Measurements from ENCODE around the gene TMPRSS6.

The TMPRSS6 gene

GRCh38 chr22:37140686-37141323 is 31.3 kb upstream of the TMPRSS6 start:
- no peak for DNase-seq (ENCODE audit: low spot score)

- DNase-seq (ENCODE audit: low spot score) = no peak
These were observed 30.2 kb upstream of the TMPRSS6 start for GRCh38 chr22:37139762-37140161.

GRCh38 chr22:37138849-37139561 is 29.5 kb upstream of the TMPRSS6 start:
- DNase-seq (ENCODE audit: low spot score) = no peak

- no peak for DNase-seq (ENCODE audit: low spot score)
These were observed 28.6 kb upstream of the TMPRSS6 start for GRCh38 chr22:37137903-37138665.

GRCh38 chr22:37137131-37137530 is 27.6 kb upstream of the TMPRSS6 start:
- DNase-seq (ENCODE audit: low spot score) = no peak

GRCh38 chr22:37135023-37135422 is 25.5 kb upstream of the TMPRSS6 start:
- no peak for DNase-seq (ENCODE audit: low spot score)

- no peak for DNase-seq (ENCODE audit: low spot score)
These were observed 23.9 kb upstream of the TMPRSS6 start for GRCh38 chr22:37133304-37134018.

- no peak for DNase-seq (ENCODE audit: low spot score)
These were observed 23.3 kb upstream of the TMPRSS6 start for GRCh38 chr22:37132773-37133172.

- no peak for DNase-seq (ENCODE audit: low spot score)
These were observed 20.4 kb upstream of the TMPRSS6 start for GRCh38 chr22:37129866-37130441.

- no peak for DNase-seq (ENCODE audit: low spot score)
These were observed 19.2 kb upstream of the TMPRSS6 start for GRCh38 chr22:37128555-37129281.

GRCh38 chr22:37127350-37127878 is 17.9 kb upstream of the TMPRSS6 start:
- DNase-seq (ENCODE audit: low spot score) = no peak

GRCh38 chr22:37126882-37127281 is 17.4 kb upstream of the TMPRSS6 start:
- DNase-seq (ENCODE audit: low spot score) = no peak

- no peak for DNase-seq (ENCODE audit: low spot score)
These were observed 16.9 kb upstream of the TMPRSS6 start for GRCh38 chr22:37126383-37126782.

- DNase-seq (ENCODE audit: low spot score) = no peak
These were observed 14.1 kb upstream of the TMPRSS6 start for GRCh38 chr22:37123649-37124048.

GRCh38 chr22:37122598-37123180 is 13.2 kb upstream of the TMPRSS6 start:
- DNase-seq (ENCODE audit: low spot score) = no peak

- no peak for DNase-seq (ENCODE audit: low spot score)
These were observed 12.5 kb upstream of the TMPRSS6 start for GRCh38 chr22:37121887-37122591.

GRCh38 chr22:37120569-37121340 is 11.2 kb upstream of the TMPRSS6 start:
- no peak for DNase-seq (ENCODE audit: low spot score)

- DNase-seq (ENCODE audit: low spot score) = no peak
These were observed 10.4 kb upstream of the TMPRSS6 start for GRCh38 chr22:37119872-37120271.

- no peak for DNase-seq (ENCODE audit: low spot score)
These were observed 8.6 kb upstream of the TMPRSS6 start for GRCh38 chr22:37118083-37118482.
